Ovary (tissue), 3 donors: ENCODE measurements around the gene CNTNAP1.

Experiments
- EP300 ChIP-seq: sonication (generic); formaldehyde crosslinking; IDR thresholded peaks from one replicate; pipeline ENCODE4 v1.6.1; 2017; ENCODE audit warnings: antibody characterized with exemption
- POLR2A ChIP-seq: fragments of 450-650 bp; IDR thresholded peaks from one replicate; pipeline ENCODE4 v1.6.1; 2017; ENCODE audit warnings: antibody characterized with exemption, mild to moderate bottlenecking, moderate library complexity
- TF ChIP-seq, protein P1 (sequence below), 3 donors: fragments of 450-650 bp in 2 of 3; fragments of 200-600 bp in 1 of 3; IDR thresholded peaks; one replicate each; pipeline versions ENCODE4 v1.5.1 to v1.8.0; 2016 to 2022; ENCODE audit warnings: antibody characterized with exemption in 3 of 3, mild to moderate bottlenecking in 1 of 3
- donor health status: DM: no; HTN: no; CAD: no.

DNA sequence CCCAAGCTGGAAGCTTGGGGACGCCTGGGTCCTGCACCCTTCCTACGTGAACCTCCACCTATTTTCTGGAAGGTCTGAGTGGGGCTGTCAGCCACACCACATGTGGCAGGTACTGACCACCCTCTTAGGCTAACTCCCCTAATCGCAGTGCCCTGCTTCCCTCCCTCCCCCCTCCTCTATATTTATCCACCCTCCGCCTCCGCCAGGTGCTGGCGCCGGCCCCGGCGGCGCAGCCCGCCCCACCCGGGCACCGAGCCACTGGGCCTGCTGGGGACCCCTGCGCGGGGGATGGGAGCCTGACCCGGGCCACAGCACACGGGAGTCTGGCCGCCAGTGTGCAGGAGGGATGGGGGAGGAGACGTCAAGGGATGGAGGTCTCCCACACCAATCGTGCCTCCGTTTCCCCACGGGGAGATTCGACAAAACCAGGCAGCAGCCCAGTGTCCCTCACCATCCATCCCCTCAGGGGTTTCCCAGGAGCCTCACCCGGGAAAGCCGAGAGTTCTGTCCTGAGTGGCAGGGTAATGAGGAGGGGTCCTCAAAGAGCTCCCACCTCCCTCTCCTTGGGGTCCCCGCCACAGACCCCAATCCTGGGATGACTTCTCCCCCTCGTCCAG lies 6.9 kb upstream of the CNTNAP1 start:
- TF ChIP-seq, protein P1, sequence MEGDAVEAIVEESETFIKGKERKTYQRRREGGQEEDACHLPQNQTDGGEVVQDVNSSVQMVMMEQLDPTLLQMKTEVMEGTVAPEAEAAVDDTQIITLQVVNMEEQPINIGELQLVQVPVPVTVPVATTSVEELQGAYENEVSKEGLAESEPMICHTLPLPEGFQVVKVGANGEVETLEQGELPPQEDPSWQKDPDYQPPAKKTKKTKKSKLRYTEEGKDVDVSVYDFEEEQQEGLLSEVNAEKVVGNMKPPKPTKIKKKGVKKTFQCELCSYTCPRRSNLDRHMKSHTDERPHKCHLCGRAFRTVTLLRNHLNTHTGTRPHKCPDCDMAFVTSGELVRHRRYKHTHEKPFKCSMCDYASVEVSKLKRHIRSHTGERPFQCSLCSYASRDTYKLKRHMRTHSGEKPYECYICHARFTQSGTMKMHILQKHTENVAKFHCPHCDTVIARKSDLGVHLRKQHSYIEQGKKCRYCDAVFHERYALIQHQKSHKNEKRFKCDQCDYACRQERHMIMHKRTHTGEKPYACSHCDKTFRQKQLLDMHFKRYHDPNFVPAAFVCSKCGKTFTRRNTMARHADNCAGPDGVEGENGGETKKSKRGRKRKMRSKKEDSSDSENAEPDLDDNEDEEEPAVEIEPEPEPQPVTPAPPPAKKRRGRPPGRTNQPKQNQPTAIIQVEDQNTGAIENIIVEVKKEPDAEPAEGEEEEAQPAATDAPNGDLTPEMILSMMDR (IDR thresholded peaks at IDR 0.05): no peak
- TF ChIP-seq POLR2A: no peak
- no peak for TF ChIP-seq EP300
